D721Med (cell line): ENCODE results near the gene POLR1A.

Source experiments
- DNase-seq: peaks from one replicate; pipeline ENCODE4 v3.0.0; 2011; ENCODE audit warnings: low spot score; ENCODE audit not compliant: insufficient read length
- FAIRE-seq: peaks from 2 replicates; lab custom pipeline; 2011; peaks lifted over from hg19 to GRCh38; lab: Jason Lieb, UNC
- TF ChIP-seq, protein P1 (sequence below): IDR thresholded peaks from 2 replicates; pipeline ENCODE4 v1.5.1; 2012; ENCODE audit warnings: mild to moderate bottlenecking, control low read depth; ENCODE audit not compliant: insufficient read depth; ENCODE audit errors: missing control alignments

POLR1A gene

GRCh38 chr2:86078774-86079545 is 26.7 kb downstream of the POLR1A start:
- DNase-seq, result no peak
- no peak for FAIRE-seq

DNA sequence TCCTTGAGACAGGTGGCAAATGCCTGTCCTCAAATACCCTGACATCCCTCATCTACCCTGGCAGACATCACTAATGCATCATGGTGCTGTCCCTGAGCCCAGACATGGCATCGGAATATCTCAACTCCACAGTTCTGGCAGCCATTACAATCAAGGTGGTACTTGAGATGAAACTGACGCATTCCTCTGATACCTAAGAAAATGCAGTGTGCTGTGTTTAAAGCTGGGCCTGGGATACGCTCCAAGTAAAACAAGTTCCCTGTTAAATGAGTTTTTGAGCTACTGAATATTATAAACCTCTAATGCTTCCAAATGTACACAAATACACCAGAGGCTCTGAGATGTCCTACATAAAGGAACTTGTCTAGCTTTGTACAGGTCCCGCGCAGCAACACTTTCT is 29.8 kb downstream of the POLR1A start:
- TF ChIP-seq, protein P1, sequence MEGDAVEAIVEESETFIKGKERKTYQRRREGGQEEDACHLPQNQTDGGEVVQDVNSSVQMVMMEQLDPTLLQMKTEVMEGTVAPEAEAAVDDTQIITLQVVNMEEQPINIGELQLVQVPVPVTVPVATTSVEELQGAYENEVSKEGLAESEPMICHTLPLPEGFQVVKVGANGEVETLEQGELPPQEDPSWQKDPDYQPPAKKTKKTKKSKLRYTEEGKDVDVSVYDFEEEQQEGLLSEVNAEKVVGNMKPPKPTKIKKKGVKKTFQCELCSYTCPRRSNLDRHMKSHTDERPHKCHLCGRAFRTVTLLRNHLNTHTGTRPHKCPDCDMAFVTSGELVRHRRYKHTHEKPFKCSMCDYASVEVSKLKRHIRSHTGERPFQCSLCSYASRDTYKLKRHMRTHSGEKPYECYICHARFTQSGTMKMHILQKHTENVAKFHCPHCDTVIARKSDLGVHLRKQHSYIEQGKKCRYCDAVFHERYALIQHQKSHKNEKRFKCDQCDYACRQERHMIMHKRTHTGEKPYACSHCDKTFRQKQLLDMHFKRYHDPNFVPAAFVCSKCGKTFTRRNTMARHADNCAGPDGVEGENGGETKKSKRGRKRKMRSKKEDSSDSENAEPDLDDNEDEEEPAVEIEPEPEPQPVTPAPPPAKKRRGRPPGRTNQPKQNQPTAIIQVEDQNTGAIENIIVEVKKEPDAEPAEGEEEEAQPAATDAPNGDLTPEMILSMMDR, result no peak
- FAIRE-seq, result no peak

More at GRCh38 chr2:86078774-86079545, 26.7 kb downstream of the POLR1A start:
- TF ChIP-seq, protein P1, result peak; percentile 18

GRCh38 chr2:86074811-86075210 is 30.9 kb downstream of the POLR1A start:
- DNase-seq, result no peak
- no peak for FAIRE-seq
- TF ChIP-seq, protein P1, result no peak

More for the DNA sequence above, 29.8 kb downstream of the POLR1A start:
- DNase-seq, result no peak

DNA sequence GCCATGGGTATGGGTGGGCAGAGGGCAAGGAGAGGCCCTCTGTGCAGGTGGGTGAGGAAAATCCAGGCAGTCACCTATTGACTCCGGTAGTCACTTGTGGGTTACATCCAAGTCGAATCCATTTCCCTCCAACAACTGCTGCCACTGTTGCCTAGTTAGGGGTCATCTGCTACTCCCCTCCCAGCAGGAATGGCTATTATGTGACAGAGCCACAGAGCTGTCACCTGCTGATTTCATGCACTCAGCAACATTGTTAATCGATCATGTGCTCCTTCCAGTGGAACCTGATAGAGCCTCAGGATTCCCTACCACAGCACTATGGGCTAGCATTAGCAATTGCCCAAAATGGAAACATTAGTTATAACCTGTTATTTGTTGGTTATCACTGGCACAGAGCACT is 31.4 kb downstream of the POLR1A start:
- FAIRE-seq (no peak), DNase-seq (no peak)
- TF ChIP-seq, protein P1, result no peak

DNA sequence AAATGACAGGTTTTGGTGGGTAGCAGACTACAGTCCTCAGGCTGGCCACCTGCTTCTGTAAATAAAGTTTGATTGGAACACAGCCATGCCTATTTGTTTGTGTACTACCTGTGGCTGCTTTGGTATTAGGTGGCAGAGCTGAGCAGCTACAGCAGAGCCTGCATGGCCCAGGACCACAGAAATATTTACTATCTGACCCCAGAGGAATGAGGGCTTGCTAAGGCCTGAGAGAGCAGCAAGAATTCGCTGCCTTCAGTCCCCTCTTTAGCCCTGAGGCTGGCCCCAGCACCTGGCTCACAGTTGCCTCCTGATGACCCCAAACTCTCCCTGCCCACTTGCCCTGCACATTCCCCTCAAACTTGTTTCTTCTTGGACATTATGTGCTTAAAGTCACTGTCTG is 32.5 kb downstream of the POLR1A start:
- TF ChIP-seq, protein P1, result no peak
- no peak for FAIRE-seq

DNA sequence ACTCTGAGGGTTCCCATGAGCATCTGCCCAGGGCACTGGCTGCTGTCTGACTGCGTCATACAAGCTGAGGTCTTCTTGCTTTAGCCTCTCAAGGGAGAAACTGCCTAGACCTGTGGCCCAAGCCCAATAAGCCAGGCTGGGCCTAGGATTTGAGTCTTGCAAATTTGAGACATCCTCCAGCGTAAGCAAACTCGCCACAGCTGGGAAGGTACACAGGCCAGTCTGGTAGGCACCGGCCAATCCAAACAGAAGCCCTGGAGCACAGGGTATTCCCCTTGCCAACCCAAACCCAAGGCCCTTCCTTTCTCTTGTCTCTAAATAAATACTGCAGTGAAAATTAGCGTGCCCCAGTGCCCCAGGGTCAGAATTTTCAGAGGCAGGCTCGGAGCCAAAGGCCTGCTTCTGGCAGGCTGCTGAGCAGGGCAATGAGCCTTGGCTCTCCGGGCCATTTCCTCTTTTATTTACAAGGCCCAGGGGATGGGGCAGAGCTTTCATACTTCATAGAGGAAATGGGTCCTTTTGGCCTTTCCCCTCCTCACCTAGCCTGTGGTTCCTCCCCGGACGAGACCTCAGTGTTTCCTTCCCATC is 33.3 kb downstream of the POLR1A start:
- FAIRE-seq (no peak), DNase-seq (no peak)
- TF ChIP-seq, protein P1, result no peak

More for the DNA sequence above, 32.5 kb downstream of the POLR1A start:
- DNase-seq, result no peak

GRCh38 chr2:86070868-86071267 is 34.8 kb downstream of the POLR1A start:
- TF ChIP-seq, protein P1, result no peak
- DNase-seq (no peak), FAIRE-seq (no peak)
